RWPE1 (cell line): ENCODE data around the gene ADAMTSL3.

Experiments used
- CTCF ChIA-PET: fragments of 350-600 bp; sonication (Branson Sonifier 250); formaldehyde crosslinking; extraction: SDS; loops from one replicate; lab custom pipeline; 2021; lab: Yijun Ruan, JAX
- POLR2A ChIA-PET: fragments of 400-600 bp; formaldehyde crosslinking; extraction: SDS; loops from one replicate; lab custom pipeline; 2020; ENCODE audit warnings: antibody characterized with exemption; ENCODE audit not compliant: low non-redundant PET; lab: Yijun Ruan, JAX
- DNase-seq: peaks from one replicate; pipeline ENCODE4 v3.0.0; 2012; ENCODE audit warnings: low spot score
- H3K27ac ChIP-seq: fragments of 450-650 bp; 2 replicates; pipeline ENCODE4 v1.5.1; 2017
- CTCF ChIP-seq: fragments of 450-650 bp; conservative IDR thresholded peaks from 2 replicates; pipeline ENCODE4 v1.5.1; 2017; ENCODE audit warnings: low read depth, mild to moderate bottlenecking

The ADAMTSL3 gene

GRCh38 chr15:83714939-83715628 lies 61.2 kb downstream of the ADAMTSL3 start:
- POLR2A ChIA-PET = no interaction called here
- H3K27ac ChIP-seq = no peak overlapping the region
- no peak for TF ChIP-seq CTCF
- CTCF ChIA-PET = no interaction called here
- no peak for DNase-seq

- TF ChIP-seq CTCF = no peak
- no peak for DNase-seq
- no peak overlapping the region for H3K27ac ChIP-seq
- POLR2A ChIA-PET = no interaction called here
- CTCF ChIA-PET = no interaction called here
Observed at GRCh38 chr15:83716605-83717004, 62.7 kb downstream of the ADAMTSL3 start.

GRCh38 chr15:83717010-83717409 lies 63.1 kb downstream of the ADAMTSL3 start:
- POLR2A ChIA-PET = no interaction called here
- H3K27ac ChIP-seq = no peak overlapping the region
- DNase-seq = no peak
- no peak for TF ChIP-seq CTCF
- CTCF ChIA-PET = no interaction called here

- DNase-seq = no peak
- ChIA-PET CTCF (no interaction called here), POLR2A (no interaction called here)
- TF ChIP-seq CTCF = no peak
- no peak overlapping the region for H3K27ac ChIP-seq
Observed at GRCh38 chr15:83720468-83720867, 66.5 kb downstream of the ADAMTSL3 start.

- ChIA-PET POLR2A (no interaction called here), CTCF (no interaction called here)
- TF ChIP-seq CTCF = no peak
- no peak overlapping the region for H3K27ac ChIP-seq
- no peak for DNase-seq
Observed at GRCh38 chr15:83721031-83721430, 67.1 kb downstream of the ADAMTSL3 start.

- CTCF ChIA-PET = interaction anchor here (0.6 kb wide), 3 partner anchors 18 to 712 kb away, joined by 3 to 5 read pairs (median 4); no protein-coding TSS in a partner anchor
- H3K27ac ChIP-seq = no peak overlapping the region
- TF ChIP-seq CTCF = no peak
- DNase-seq = no peak
- POLR2A ChIA-PET = no interaction called here
Observed at GRCh38 chr15:83721981-83722380, 68.1 kb downstream of the ADAMTSL3 start.
